Muscle layer of colon (tissue), 2 donors: ENCODE data around the gene CA4.

Source experiments
- H3K27ac ChIP-seq: one replicate; pipeline ENCODE4 v1.7.0; 2013; ENCODE audit warnings: low read depth, mild to moderate bottlenecking, low read length, moderate library complexity
- H3K27me3 ChIP-seq, 2 donors: one replicate each; pipeline ENCODE4 v1.7.0; 2013; ENCODE audit warnings: low read length in 2 of 2, mild to moderate bottlenecking in 2 of 2; ENCODE audit not compliant: insufficient read depth in 2 of 2, control insufficient read depth in 1 of 2
- H3K36me3 ChIP-seq: one replicate; pipeline ENCODE4 v1.7.0; 2013; ENCODE audit warnings: mild to moderate bottlenecking, low read length; ENCODE audit not compliant: insufficient read depth
- H3K4me1 ChIP-seq: one replicate; pipeline ENCODE4 v1.7.0; 2013; ENCODE audit warnings: mild to moderate bottlenecking, low read length; ENCODE audit not compliant: insufficient read depth
- H3K4me3 ChIP-seq, 2 donors: one replicate each; pipeline ENCODE4 v1.7.0; 2013; ENCODE audit warnings: low read length in 2 of 2, low read depth in 1 of 2, mild to moderate bottlenecking in 1 of 2, moderate library complexity in 1 of 2
- H3K9ac ChIP-seq: one replicate; pipeline ENCODE4 v1.7.0; 2013; ENCODE audit warnings: low read length
- H3K9me3 ChIP-seq: one replicate; pipeline ENCODE4 v1.7.0; 2013; ENCODE audit warnings: mild to moderate bottlenecking, low read length
- donor health status: abdominal sarcoma.
- donor health status: Adenocarcinoma of cecum.

Gene CA4

DNA sequence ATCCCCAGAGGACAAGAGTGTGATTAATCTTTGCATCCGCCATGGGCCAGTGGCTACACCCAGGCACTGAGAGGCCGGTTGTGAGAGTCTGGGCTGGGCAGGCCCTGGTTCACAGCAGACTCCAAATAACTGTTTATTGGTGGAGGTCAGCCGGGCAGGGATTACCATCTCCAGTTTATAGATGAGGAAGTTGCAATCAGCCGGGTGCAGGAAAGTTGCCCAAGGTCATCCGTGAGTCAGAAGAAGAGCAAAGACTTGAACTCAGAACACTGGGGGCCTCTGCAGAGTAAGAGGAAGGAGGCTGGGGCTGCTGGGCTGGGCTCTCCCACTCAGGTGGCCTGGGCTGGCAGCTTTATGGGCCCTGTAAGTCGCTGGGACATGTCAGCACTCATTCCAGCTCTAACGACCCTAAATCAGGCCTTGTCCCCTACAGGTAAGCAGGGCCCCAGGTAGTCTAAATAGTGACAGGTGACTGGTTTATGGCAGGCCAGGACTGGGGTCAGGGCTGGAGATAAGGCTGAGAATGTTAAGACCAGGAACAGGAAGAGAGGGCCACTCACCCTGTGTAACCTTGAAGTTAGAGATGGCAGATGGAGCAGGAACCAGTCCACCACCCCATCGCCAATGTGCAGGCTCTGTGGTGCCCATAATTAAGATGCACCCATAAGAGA, 2.1 kb upstream of the CA4 start:
- H3K9me3 ChIP-seq: no peaks in the 10 kb centered on the region
- H3K4me3 ChIP-seq: no peak overlapping the region
- no peak overlapping the region for H3K27ac ChIP-seq
- no peaks in the 10 kb centered on the region for H3K36me3 ChIP-seq
- H3K9ac ChIP-seq: no peak overlapping the region
- H3K27me3 ChIP-seq: peaks cover 51 to 71% of the 10 kb centered on the region in 2 donors
- peaks cover 7% of the 10 kb centered on the region for H3K4me1 ChIP-seq

DNA sequence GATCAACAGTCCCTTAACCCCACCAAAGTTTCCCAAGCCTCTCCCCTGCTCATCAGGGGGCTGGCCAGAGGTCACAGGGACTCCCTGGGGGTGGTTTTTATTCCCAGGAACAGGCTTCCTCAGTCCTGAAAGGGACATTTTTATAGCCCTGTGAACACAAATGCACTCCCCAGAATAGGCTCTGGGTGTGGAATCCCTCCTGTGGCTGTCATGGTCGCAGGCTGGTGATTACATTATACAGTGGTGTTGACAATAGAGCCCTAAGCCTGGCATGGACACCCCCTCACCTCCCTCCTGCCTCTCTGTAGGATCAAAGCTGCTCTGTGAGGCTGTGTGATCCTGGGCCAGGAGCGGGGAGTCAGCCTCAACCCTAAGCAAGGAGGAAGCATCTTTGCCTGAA, 1.4 kb upstream of the CA4 start:
- H3K9ac ChIP-seq: no peak overlapping the region
- H3K9me3 ChIP-seq: no peaks in the 10 kb centered on the region
- H3K4me1 ChIP-seq: peaks cover under 1% of the 10 kb centered on the region
- no peak overlapping the region for H3K4me3 ChIP-seq
- H3K27ac ChIP-seq: no peak overlapping the region
- H3K36me3 ChIP-seq: no peaks in the 10 kb centered on the region
- H3K27me3 ChIP-seq: peaks cover 51 to 64% of the 10 kb centered on the region in 2 donors

- Histone ChIP-seq H3K36me3 (no peaks in the 10 kb centered on the region), H3K27me3 (peaks cover 45 to 54% of the 10 kb centered on the region in 2 donors), H3K27ac (no peak overlapping the region), H3K9me3 (no peaks in the 10 kb centered on the region), H3K4me3 (no peak overlapping the region), H3K4me1 (peaks cover 3% of the 10 kb centered on the region), H3K9ac (no peak overlapping the region)
These were observed 1.6 kb downstream of the CA4 start for GRCh38 chr17:60151355-60151754.

- no peaks in the 10 kb centered on the region for H3K36me3 ChIP-seq
- H3K27ac ChIP-seq: no peak overlapping the region
- no peak overlapping the region for H3K9ac ChIP-seq
- H3K27me3 ChIP-seq: peaks cover 28 to 48% of the 10 kb centered on the region in 2 donors
- no peaks in the 10 kb centered on the region for H3K9me3 ChIP-seq
- H3K4me1 ChIP-seq: peaks cover 3% of the 10 kb centered on the region
- no peak overlapping the region for H3K4me3 ChIP-seq
These were observed 4.0 kb downstream of the CA4 start for GRCh38 chr17:60153606-60154390.

GRCh38 chr17:60154616-60155426, 5.0 kb downstream of the CA4 start:
- Histone ChIP-seq H3K27ac (no peak overlapping the region), H3K9me3 (no peaks in the 10 kb centered on the region)

DNA sequence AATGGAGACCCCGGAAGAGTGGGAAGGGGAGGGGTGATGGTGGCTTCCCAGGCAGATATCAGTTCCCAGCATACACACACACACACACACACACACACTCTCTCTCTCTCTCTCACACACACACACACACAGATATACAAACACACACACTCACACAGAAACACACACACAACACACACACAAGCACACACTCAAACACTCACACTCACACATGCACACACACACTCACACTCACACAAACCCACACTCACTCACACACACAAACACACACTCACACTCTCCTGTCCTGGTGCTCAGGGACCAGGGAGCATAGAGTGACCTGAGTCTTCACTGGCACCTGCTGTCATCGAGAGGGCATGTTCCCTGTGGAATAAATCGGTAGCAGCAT, 5.6 kb downstream of the CA4 start:
- Histone ChIP-seq H3K27ac (no peak overlapping the region), H3K36me3 (no peaks in the 10 kb centered on the region), H3K9ac (no peak overlapping the region), H3K27me3 (peaks cover 17 to 37% of the 10 kb centered on the region in 2 donors), H3K9me3 (no peaks in the 10 kb centered on the region), H3K4me3 (no peak overlapping the region), H3K4me1 (peaks cover 3% of the 10 kb centered on the region)

More at GRCh38 chr17:60154616-60155426, 5.0 kb downstream of the CA4 start:
- Histone ChIP-seq H3K9ac (no peak overlapping the region), H3K4me3 (no peak overlapping the region), H3K36me3 (no peaks in the 10 kb centered on the region), H3K27me3 (peaks cover 18 to 43% of the 10 kb centered on the region in 2 donors), H3K4me1 (peaks cover 3% of the 10 kb centered on the region)

- H3K27me3 ChIP-seq: peaks cover 16 to 33% of the 10 kb centered on the region in 2 donors
These were observed 6.0 kb downstream of the CA4 start for GRCh38 chr17:60155815-60156214.

DNA sequence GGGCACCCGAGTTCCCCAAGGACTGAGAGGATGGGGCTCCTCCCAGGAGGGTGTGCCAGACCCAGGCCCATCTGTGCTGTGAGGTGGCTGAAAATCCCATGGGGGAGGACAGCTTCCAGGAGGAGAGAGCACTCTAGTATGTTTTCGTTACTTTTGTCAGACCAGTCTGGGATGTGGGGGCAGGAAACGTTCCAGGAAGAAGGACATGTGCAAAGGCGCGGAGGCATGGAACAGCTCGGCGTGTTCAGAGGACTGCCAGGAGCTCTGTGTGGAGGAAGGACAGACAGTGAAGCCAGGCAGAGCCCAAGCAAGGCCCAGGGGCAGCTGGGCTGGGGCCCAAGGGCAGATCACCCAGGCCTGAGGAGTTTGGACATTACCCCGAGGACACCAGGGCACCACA, 7.0 kb downstream of the CA4 start:
- H3K9ac ChIP-seq: no peak overlapping the region
- no peak overlapping the region for H3K4me3 ChIP-seq
- H3K9me3 ChIP-seq: no peaks in the 10 kb centered on the region
- no peak overlapping the region for H3K27ac ChIP-seq
- peaks cover 3% of the 10 kb centered on the region for H3K4me1 ChIP-seq
- H3K27me3 ChIP-seq: peaks cover 6 to 28% of the 10 kb centered on the region in 2 donors
- H3K36me3 ChIP-seq: no peaks in the 10 kb centered on the region

More at GRCh38 chr17:60155815-60156214, 6.0 kb downstream of the CA4 start:
- H3K4me1 ChIP-seq: peaks cover 3% of the 10 kb centered on the region
- no peaks in the 10 kb centered on the region for H3K9me3 ChIP-seq
- H3K36me3 ChIP-seq: no peaks in the 10 kb centered on the region
- H3K4me3 ChIP-seq: no peak overlapping the region
- H3K9ac ChIP-seq: no peak overlapping the region
- H3K27ac ChIP-seq: no peak overlapping the region

- Histone ChIP-seq H3K4me3 (no peak overlapping the region), H3K9ac (no peak overlapping the region), H3K4me1 (peaks cover 3% of the 10 kb centered on the region), H3K27ac (no peak overlapping the region), H3K9me3 (no peaks in the 10 kb centered on the region), H3K36me3 (no peaks in the 10 kb centered on the region), H3K27me3 (peaks cover 0 to 28% of the 10 kb centered on the region in 2 donors)
These were observed 7.8 kb downstream of the CA4 start for GRCh38 chr17:60157487-60158040.

DNA sequence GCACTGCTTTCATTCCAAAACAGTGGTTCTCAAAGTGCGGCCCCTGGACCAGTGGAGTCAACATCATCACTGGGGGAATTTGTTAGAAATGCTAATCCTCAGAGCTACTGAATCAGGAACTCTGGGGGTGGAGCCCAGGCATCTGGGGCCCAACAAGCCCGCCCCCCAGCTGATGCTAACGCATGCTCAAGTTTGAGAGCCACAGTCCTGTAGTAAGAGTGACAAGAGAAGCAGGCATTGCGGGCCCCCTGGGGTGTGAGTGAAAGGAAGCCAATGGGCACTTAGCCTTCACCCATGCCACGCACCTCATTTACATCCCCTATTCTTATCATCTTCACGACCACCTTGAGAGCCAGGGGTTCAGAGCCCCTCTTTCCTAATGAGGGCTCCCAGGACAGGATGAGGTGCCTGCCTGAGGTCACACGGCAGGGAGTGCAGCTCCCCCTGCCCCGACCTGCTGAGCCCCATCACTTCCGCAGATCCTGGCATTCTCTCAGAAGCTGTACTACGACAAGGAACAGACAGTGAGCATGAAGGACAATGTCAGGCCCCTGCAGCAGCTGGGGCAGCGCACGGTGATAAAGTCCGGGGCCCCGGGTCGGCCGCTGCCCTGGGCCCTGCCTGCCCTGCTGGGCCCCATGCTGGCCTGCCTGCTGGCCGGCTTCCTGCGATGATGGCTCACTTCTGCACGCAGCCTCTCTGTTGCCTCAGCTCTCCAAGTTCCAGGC, 9.1 kb downstream of the CA4 start:
- no peak overlapping the region for H3K27ac ChIP-seq
- no peaks in the 10 kb centered on the region for H3K4me1 ChIP-seq
- no peaks in the 10 kb centered on the region for H3K9me3 ChIP-seq
- no peak overlapping the region for H3K9ac ChIP-seq
- H3K36me3 ChIP-seq: no peaks in the 10 kb centered on the region
- no peak overlapping the region for H3K4me3 ChIP-seq
- peaks cover 0 to 28% of the 10 kb centered on the region in 2 donors for H3K27me3 ChIP-seq
